ENCODE results near the gene TXNDC17.

GRCh38 chr17:6642592-6642991 is 1.7 kb downstream of the TXNDC17 start:
- TF ChIP-seq, protein P1, sequence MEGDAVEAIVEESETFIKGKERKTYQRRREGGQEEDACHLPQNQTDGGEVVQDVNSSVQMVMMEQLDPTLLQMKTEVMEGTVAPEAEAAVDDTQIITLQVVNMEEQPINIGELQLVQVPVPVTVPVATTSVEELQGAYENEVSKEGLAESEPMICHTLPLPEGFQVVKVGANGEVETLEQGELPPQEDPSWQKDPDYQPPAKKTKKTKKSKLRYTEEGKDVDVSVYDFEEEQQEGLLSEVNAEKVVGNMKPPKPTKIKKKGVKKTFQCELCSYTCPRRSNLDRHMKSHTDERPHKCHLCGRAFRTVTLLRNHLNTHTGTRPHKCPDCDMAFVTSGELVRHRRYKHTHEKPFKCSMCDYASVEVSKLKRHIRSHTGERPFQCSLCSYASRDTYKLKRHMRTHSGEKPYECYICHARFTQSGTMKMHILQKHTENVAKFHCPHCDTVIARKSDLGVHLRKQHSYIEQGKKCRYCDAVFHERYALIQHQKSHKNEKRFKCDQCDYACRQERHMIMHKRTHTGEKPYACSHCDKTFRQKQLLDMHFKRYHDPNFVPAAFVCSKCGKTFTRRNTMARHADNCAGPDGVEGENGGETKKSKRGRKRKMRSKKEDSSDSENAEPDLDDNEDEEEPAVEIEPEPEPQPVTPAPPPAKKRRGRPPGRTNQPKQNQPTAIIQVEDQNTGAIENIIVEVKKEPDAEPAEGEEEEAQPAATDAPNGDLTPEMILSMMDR (IDR thresholded peaks at IDR 0.05; ENCODE audit: insufficient read depth, low read length, poor library complexity, severe bottlenecking), result no peak
- no peak for TF ChIP-seq EZH2phosphoT487 (conservative IDR thresholded peaks at IDR 0.05; ENCODE audit: low read length)

Measured in SU-DHL-6 (cell line).